ENCODE data around the gene TRMT112. TPM values are rescaled to one million over a fixed set of nuclear protein-coding genes. Genes with fewer than 3 reads are reported as not detected.

The TRMT112 gene
- total RNA-seq, 1 donor from 2014 or later: 92.8 TPM

DNA sequence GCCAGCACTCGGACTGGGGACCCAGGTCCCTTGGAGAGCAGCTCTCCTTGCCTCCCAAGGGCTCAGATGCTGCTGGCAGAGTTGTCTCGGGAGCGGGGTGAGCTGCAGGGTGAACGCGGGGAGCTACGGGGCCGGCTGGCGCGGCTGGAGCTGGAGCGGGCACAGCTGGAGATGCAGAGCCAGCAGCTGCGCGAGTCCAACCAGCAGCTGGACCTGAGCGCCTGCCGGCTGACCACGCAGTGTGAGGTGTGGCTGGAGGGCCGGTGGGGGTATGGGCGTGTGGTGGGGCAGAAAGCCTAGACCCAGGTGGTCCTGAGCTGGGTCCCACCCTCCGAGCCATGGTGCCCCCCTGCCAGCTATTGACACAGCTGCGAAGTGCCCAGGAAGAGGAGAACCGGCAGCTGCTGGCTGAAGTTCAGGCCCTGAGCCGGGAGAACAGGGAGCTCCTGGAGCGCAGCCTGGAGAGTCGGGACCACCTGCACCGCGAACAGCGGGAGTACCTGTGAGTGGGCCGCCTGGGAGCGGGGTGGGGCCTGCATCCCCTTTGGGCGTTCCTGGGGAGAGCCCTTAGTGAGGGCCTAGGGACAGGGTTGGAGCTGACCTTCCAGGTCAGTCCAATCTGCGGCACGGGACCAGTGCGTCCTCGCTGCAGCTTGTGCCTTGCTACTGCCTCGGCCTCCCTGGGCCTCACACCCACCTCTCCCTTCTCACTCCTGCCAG, 35.8 kb upstream of the TRMT112 start:
- intact Hi-C loops (cut with DNase I): no loop called here
- ATAC-seq (no peak), DNase-seq (ENCODE audit: missing footprints) (no peak)

- DNase-seq (ENCODE audit: missing footprints) (no peak), ATAC-seq (no peak)
- intact Hi-C loops (cut with DNase I): no loop called here
Measured at GRCh38 chr11:64352099-64352994, 35.0 kb upstream of the TRMT112 start.

- ATAC-seq: no peak
- no peak for DNase-seq (ENCODE audit: missing footprints)
- intact Hi-C loops (cut with DNase I): no loop called here
Measured at GRCh38 chr11:64351136-64351631, 33.8 kb upstream of the TRMT112 start.

- DNase-seq (ENCODE audit: missing footprints): no peak
- intact Hi-C loops (cut with DNase I): no loop called here
- no peak for ATAC-seq
Measured at GRCh38 chr11:64349404-64349803, 32.0 kb upstream of the TRMT112 start.

DNA sequence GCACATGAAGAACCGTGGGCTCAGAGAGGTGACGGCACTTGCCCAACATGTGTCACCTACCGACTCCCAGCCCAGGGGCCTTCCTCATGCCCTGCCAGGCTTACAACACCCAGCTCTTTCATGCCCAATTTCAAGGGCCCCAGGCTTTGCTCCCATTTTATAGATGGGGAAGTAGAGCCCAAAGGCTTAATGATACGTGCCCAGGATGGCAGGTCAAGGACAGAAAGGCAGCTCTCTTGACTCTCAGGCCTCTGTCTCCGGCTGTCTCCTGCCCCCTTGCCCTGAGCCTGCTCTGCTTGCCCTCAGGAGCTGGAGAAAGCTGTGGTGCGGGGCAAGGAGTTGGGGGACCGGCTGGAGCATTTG, 31.6 kb upstream of the TRMT112 start:
- intact Hi-C loops (cut with DNase I): no loop called here
- DNase-seq (ENCODE audit: missing footprints) (no peak), ATAC-seq (no peak)

GRCh38 chr11:64348383-64349024, 31.1 kb upstream of the TRMT112 start:
- ATAC-seq (no peak), DNase-seq (ENCODE audit: missing footprints) (no peak)
- intact Hi-C loops (cut with DNase I): no loop called here

DNA sequence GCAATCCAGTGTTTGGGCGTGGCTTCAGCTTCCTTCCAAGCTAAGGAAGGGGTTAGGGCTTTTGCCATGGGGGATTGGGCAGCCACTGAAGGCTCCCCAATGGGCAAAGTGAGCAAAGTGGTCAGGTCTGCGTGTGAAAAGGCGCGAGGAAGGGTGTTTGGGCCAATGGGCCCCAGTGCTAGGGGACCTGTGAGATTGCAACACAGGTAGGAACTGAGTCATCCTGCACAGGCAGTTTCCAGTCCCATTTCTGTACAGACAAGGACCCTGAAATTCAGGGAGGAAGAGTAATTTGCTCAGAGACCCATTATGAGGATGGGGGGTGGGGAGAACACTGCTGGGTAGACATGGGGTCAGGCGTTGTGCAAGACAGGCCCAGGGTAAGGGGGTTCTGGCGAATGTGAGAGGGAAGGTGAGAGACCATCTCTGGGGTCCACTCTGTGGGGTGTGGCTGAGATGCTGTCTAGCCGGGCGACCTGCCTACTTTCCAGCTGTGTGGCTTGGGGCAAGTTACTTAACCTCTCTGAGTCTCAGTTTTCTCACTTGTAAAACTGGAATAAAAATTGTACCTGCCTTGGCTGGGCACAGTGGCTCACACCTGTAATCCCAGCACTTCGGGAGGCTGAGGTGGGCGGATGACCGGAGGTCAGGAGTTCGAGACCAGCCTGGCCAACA, 30.0 kb upstream of the TRMT112 start:
- intact Hi-C loops (cut with DNase I): no loop called here
- ATAC-seq (no peak), DNase-seq (ENCODE audit: missing footprints) (no peak)

GRCh38 chr11:64344787-64345186, 27.4 kb upstream of the TRMT112 start:
- DNase-seq (ENCODE audit: missing footprints): no peak
- no peak for ATAC-seq
- intact Hi-C loops (cut with DNase I): no loop called here

GRCh38 chr11:64343767-64344559, 26.6 kb upstream of the TRMT112 start:
- DNase-seq (ENCODE audit: missing footprints): no peak
- intact Hi-C loops (cut with DNase I): no loop called here

GRCh38 chr11:64342869-64343745, 25.7 kb upstream of the TRMT112 start:
- DNase-seq (ENCODE audit: missing footprints) (no peak), ATAC-seq (no peak)
- intact Hi-C loops (cut with DNase I): no loop called here

More at GRCh38 chr11:64343767-64344559, 26.6 kb upstream of the TRMT112 start:
- ATAC-seq: no peak

GRCh38 chr11:64341851-64342791, 24.8 kb upstream of the TRMT112 start:
- ATAC-seq: peak; percentile 94
- peak; percentile 94 for DNase-seq (ENCODE audit: missing footprints)
- intact Hi-C loops (cut with DNase I): no loop called here

DNA sequence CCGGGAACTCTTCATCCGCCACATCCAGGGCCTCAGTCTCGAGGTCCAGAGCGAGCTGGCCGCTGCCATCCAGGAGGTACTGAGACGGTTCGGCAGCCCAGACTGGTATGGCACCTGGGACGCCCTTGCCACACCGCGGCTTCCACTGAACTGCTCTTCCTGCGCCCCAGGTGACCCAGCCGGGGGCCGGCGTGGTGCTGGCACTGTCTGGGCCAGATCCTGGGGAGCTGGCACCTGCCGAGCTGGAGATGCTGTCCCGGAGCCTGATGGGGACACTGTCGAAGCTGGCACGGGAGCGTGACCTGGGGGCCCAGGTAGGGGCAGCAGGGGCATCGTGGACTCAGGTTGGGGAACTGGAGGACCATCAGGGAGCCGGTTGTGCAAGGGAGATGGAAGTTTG, 24.1 kb upstream of the TRMT112 start:
- DNase-seq (ENCODE audit: missing footprints) (no peak), ATAC-seq (no peak)
- intact Hi-C loops (cut with DNase I): no loop called here

DNA sequence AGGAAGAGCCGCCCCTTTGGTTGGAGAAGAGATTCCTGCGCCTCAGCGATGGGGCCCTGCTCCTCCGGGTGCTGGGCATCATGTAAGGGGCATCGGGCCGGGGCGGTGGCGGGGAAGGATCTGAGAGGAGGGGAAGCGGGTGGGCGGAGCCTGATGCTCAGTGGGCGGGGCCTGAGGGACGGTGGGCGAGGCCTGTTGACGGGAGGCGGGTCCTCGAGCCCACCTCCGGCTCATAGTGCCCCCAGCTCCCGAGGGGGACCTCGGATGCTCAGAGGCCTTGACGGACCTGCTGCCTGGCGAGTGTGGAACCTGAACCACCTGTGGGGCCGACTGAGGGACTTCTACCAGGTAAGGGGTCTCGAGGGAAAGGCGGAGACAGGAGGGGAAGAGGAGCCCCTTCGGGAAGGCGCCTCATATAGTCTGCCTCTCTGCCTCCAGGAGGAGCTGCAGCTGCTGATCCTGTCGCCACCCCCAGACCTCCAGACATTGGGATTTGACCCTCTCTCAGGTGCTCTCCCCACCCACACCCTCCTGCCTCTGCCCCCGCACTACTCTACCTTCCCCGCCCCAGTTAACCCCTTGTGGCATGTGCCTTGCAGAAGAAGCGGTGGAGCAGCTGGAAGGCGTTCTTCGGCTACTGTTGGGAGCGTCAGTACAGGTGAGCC, 23.4 kb upstream of the TRMT112 start:
- DNase-seq (ENCODE audit: missing footprints) (peak; percentile 85), ATAC-seq (no peak)
- intact Hi-C loops (cut with DNase I): no loop called here

DNA sequence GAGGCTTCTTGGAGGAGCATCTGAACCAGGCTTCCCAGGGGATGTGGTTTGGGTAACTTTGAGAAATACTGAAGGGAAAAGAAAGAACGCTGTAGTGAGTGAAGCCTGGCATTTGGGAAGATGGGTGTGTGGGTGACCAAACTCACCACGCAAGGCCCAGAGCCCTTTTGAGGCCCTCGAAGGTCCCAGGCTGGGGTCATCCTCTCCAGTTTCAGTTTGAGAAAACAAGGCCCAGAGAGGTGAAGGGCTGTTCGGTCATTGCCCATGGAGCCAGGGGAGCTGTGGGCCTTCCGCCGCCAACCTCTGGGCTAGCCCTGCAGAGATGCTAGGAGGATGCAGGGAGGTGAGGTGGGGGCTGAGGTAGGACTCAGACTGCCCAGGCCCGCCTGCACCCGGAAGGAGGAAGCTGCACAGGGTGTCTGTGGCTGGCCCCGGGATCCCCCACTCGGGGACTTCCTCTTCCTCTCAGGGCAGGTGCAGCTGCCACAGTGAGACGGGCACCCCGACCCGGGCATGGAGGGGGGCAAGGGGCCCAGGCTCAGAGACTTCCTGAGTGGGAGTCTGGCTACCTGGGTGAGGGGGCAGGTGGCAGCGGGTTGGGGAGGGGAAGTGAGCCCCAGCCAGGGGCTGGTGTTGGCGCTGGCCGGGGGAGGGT, 22.5 kb upstream of the TRMT112 start, which contains the start of gene CCDC88B:
TSS of gene CCDC88B (plus strand) at position 451 of the 655 bp plus-strand sequence. CDS start at position 514, 63 bp downstream.
- ATAC-seq: no peak
- peak; percentile 92 for DNase-seq (ENCODE audit: missing footprints)
- intact Hi-C loops (cut with DNase I): no loop called here

DNA sequence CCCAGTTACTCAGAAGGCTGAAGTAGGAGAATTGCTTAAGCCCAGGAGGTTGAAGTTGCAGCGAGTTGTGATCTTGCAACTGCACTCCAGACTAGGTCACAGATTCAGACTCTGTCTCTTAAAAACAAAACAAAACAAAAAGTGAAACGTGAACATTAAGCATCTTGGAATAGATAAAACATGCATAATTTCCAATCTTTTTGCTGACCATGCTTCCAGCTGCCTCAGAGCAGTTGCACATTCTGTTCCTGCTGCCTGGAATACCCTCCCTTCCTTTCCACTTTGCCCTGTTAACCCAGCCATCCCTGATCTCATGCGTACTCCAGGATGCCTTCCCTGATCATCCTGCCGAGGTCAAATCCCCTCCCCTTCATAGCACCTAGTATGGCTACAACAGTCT, 21.9 kb upstream of the TRMT112 start:
- DNase-seq (ENCODE audit: missing footprints): no peak
- no peak for ATAC-seq
- intact Hi-C loops (cut with DNase I): no loop called here

Data from Right ventricle myocardium inferior (tissue), 1 donor.